ENCODE measurements around the gene CCDC18. TPM values are rescaled to one million over a fixed set of nuclear protein-coding genes. Genes with fewer than 3 reads are reported as not detected.

The CCDC18 gene
- total and polyA plus RNA-seq, 4 donors, result 2.0 to 10.8 (median 4.9) TPM

DNA sequence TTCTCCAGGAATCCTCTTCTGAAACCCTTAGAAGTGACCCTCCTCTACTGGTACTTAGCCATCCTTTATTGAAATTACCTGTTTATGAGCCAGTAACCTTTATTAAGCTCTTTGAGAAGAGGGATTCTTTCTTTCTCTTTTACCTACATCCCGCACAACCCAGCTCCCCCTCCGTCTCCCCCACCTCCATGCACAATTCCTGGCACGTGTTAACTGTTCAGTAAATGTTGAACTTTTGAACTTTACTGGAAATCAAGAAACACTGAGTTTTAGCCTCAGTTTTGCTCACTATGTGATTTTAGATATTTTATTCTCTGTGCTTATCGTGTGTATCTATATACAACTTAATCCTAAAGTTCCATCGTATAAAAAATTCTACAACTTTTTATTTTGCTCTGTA is 2.1 kb upstream of the CCDC18 start:
- H3K9ac ChIP-seq (ENCODE audit: insufficient read depth in 1 of 2, low read length in 2 of 2), result peak overlapping the region in 1 of 2 donors; percentile 99
- TF ChIP-seq, protein P1, sequence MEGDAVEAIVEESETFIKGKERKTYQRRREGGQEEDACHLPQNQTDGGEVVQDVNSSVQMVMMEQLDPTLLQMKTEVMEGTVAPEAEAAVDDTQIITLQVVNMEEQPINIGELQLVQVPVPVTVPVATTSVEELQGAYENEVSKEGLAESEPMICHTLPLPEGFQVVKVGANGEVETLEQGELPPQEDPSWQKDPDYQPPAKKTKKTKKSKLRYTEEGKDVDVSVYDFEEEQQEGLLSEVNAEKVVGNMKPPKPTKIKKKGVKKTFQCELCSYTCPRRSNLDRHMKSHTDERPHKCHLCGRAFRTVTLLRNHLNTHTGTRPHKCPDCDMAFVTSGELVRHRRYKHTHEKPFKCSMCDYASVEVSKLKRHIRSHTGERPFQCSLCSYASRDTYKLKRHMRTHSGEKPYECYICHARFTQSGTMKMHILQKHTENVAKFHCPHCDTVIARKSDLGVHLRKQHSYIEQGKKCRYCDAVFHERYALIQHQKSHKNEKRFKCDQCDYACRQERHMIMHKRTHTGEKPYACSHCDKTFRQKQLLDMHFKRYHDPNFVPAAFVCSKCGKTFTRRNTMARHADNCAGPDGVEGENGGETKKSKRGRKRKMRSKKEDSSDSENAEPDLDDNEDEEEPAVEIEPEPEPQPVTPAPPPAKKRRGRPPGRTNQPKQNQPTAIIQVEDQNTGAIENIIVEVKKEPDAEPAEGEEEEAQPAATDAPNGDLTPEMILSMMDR (IDR thresholded peaks at IDR 0.05; ENCODE audit: control extremely low read depth, extremely low read depth), result no peak
- peaks cover 0 to 13% (median 7%) of the 10 kb centered on the region in 4 donors for H3K36me3 ChIP-seq (ENCODE audit: control insufficient read depth in 4 of 4, insufficient read depth in 4 of 4, low read length in 4 of 4)
- peaks cover 0 to 13% (median 10%) of the 10 kb centered on the region in 5 donors for H3K4me1 ChIP-seq (ENCODE audit: control insufficient read depth in 5 of 5, insufficient read depth in 5 of 5, low read length in 5 of 5)
- H3K27me3 ChIP-seq (ENCODE audit: control insufficient read depth in 3 of 3, insufficient read depth in 3 of 3, low read length in 2 of 3), result no peaks in the 10 kb centered on the region
- H3K9me3 ChIP-seq (ENCODE audit: control insufficient read depth in 4 of 4, insufficient read depth in 3 of 4, low read length in 3 of 4), result no peaks in the 10 kb centered on the region
- no peak overlapping the region for H3K4me3 ChIP-seq
- ATAC-seq (ENCODE audit: insufficient read depth, low FRiP score) (no peak), DNase-seq (peak; percentile 19 to 49 (median 40))
- WGBS, 2 donors, result 36 to 42% methylated on average over 5 of the region's 5 CpGs
- peak overlapping the region in 1 of 2 donors; percentile 30 for H3K27ac ChIP-seq (ENCODE audit: low read depth in 1 of 2, low read length in 1 of 2)

DNA sequence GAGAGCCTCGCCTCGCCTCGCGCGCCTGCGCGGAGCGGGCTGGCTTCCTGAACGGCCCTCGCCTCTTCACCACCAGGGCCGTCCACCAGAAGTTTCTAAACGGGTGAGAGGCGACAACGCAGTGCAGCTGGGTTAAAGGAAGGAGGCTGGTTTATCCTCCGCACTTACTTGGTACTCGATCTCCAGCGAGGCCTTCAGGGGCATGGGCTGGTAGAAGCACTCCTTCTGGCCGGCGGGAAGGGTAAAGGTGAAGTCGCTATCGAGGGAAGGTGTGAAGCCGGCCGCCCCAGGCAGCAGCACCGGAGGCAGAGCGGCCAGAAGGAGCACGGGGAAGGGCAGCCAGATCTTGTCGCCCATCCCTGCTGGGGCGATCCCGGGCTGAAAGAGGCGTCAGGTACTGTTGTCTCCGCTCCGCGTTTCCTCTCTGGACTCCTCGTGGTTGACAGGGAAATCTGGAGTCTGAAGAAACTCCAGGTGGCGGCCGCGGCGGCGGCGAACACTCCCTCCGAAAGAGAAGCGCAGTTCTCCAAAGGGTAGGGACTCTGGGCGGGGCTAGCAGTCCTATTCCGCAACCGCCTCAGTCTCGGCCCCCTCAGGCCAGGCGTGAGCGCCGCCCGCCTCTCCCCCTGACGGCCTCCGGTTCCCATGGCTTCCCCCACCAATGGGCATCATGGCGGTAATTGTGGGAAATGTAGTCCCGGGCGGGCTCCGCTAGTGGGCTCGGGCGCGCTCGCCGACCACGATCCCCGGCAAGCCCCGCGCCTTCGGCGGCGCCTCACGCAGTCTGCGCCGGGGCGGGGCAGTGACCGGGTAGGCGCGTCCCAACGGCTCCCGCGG is 420 bp upstream of the CCDC18 start, which contains the start of gene TMED5:
Gene TMED5, minus strand, starts transcription at position 528 of the 837 bp plus-strand sequence. Its CDS starts 171 bp downstream, at position 357.
- WGBS, 2 donors, result 0% methylated on average over 74 to 78 of the region's 78 CpGs
- peaks cover 0 to 13% (median 10%) of the 10 kb centered on the region in 5 donors for H3K4me1 ChIP-seq (ENCODE audit: control insufficient read depth in 5 of 5, insufficient read depth in 5 of 5, low read length in 5 of 5)

DNA sequence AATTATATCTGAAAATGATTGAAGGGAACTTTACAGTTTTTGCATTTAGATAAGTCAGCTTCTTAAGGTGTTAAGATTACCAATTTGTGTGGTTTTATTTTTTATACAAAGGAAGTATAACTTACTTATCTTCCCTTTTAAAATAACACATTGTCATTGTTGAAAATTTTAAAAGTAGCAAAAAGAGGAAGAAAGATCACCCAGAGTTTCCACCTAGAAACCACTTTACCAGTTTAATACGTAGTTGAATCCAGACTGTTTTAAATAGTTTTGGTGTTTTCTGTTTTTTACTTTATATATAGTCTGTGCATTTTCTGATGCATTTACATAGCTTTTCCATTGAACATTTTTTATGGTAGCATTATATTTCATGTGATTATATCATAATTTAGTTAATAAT is 6.1 kb downstream of the CCDC18 start:
- peaks cover 0 to 1% (median 0%) of the 10 kb centered on the region in 5 donors for H3K4me1 ChIP-seq (ENCODE audit: control insufficient read depth in 5 of 5, insufficient read depth in 5 of 5, low read length in 5 of 5)
- H3K9me3 ChIP-seq (ENCODE audit: control insufficient read depth in 4 of 4, insufficient read depth in 3 of 4, low read length in 3 of 4), result no peaks in the 10 kb centered on the region
- ATAC-seq (ENCODE audit: insufficient read depth, low FRiP score) (no peak), DNase-seq (no peak)
- no peak overlapping the region for H3K27ac ChIP-seq (ENCODE audit: low read depth in 1 of 2, low read length in 1 of 2)
- peaks cover 0 to 2% (median under 1%) of the 10 kb centered on the region in 4 donors for H3K36me3 ChIP-seq (ENCODE audit: control insufficient read depth in 4 of 4, insufficient read depth in 4 of 4, low read length in 4 of 4)
- H3K27me3 ChIP-seq (ENCODE audit: control insufficient read depth in 3 of 3, insufficient read depth in 3 of 3, low read length in 2 of 3), result no peaks in the 10 kb centered on the region
- H3K4me3 ChIP-seq, result no peak overlapping the region
- no peak overlapping the region for H3K9ac ChIP-seq (ENCODE audit: insufficient read depth in 1 of 2, low read length in 2 of 2)
- TF ChIP-seq, protein P1 (IDR thresholded peaks at IDR 0.05; ENCODE audit: control extremely low read depth, extremely low read depth), result no peak
- 52 to 63% methylated on average over 1 of the region's 1 CpG for WGBS, 2 donors

More for the DNA sequence above, 420 bp upstream of the CCDC18 start, which contains the start of gene TMED5:
- DNase-seq (peak; percentile 99 to 100 (median 99)), ATAC-seq (ENCODE audit: insufficient read depth, low FRiP score) (peak; percentile 94)
- Histone ChIP-seq H3K27me3 (ENCODE audit: control insufficient read depth in 3 of 3, insufficient read depth in 3 of 3, low read length in 2 of 3) (no peaks in the 10 kb centered on the region), H3K9ac (ENCODE audit: insufficient read depth in 1 of 2, low read length in 2 of 2) (peak within 1 kb of the TSS; percentile 89 to 99), H3K36me3 (ENCODE audit: control insufficient read depth in 4 of 4, insufficient read depth in 4 of 4, low read length in 4 of 4) (peaks cover 0 to 10% (median 4%) of the 10 kb centered on the region in 4 donors), H3K27ac (ENCODE audit: low read depth in 1 of 2, low read length in 1 of 2) (peak within 1 kb of the TSS; percentile 95 to 98), H3K4me3 (peak within 1 kb of the TSS; percentile 76), H3K9me3 (ENCODE audit: control insufficient read depth in 4 of 4, insufficient read depth in 3 of 4, low read length in 3 of 4) (no peaks in the 10 kb centered on the region)
- TF ChIP-seq, protein P1 (IDR thresholded peaks at IDR 0.05; ENCODE audit: control extremely low read depth, extremely low read depth), result no peak

All from lung (tissue), 12 donors.